ENCODE measurements around the gene TAS2R39. TPM values are rescaled to one million over a fixed set of nuclear protein-coding genes. Genes with fewer than 3 reads are reported as not detected.
"Not testable (repeated sequence)": the region's sequence is repeated elsewhere in the genome, so short reads cannot be mapped to it uniquely, and the experiment has no call there.

The TAS2R39 gene
- total and polyA plus RNA-seq, 2 experiments from 2014 or later, result not detected

DNA sequence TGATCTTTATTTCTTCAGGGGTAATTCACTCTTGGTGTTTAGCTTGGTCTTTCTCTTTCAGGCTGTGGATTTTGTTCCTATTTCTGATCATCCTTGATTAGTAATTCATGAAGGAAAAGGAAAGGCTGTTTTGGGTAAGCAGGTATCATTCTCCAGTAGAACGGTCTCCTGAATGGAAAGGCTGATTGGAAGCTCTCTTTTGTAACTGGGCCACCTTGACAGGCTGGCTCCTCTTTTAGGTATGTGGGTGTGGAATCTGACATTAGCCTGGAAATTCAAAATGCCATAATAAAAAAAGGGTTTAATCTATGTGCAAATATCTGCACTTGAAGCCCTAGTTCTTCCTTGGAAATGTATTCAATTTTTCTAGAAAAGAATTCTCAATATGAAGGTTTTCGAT, 18.9 kb downstream of the TAS2R39 start:
- no peaks in the 10 kb centered on the region for H3K9me2 ChIP-seq (ENCODE audit: insufficient read depth)
- no peak overlapping the region for H3K27ac ChIP-seq
- no peak for DNase-seq
- H3F3A ChIP-seq (ENCODE audit: insufficient read depth), result no peaks in the 10 kb centered on the region
- H3K4me1 ChIP-seq (ENCODE audit: insufficient read depth), result no peaks in the 10 kb centered on the region
- H3K27me3 ChIP-seq (replicated peaks; ENCODE audit: insufficient read depth), result peaks cover 10% of the 10 kb centered on the region
- no peaks in the 10 kb centered on the region for H4K20me1 ChIP-seq (ENCODE audit: insufficient read depth)
- no peaks in the 10 kb centered on the region for H3K79me2 ChIP-seq (ENCODE audit: insufficient read depth)
- 40 to 47% methylated on average over 2 of the region's 2 CpGs for WGBS, 2 experiments (ENCODE audit: low coverage in 1 of 2, low lambda C conversion rate in 2 of 2, missing lambda C conversion rate in 2 of 2)
- H3K9me3 ChIP-seq (ENCODE audit: low read depth), result no peaks in the 10 kb centered on the region
- no peak overlapping the region for H3K4me3 ChIP-seq
- TF ChIP-seq EZH2 (IDR thresholded peaks at IDR 0.05; ENCODE audit: insufficient read depth, poor library complexity, severe bottlenecking) (no peak), EZH2phosphoT487 (IDR thresholded peaks at IDR 0.05; ENCODE audit: insufficient read depth, low read depth) (no peak)
- in situ Hi-C loops (cut with MboI), result no loop called here
- no peak overlapping the region for H3K9ac ChIP-seq
- H3K4me2 ChIP-seq (ENCODE audit: unreplicated experiment), result no peak overlapping the region
- H2AFZ ChIP-seq, result no peak overlapping the region
- no peaks in the 10 kb centered on the region for H3K36me3 ChIP-seq (ENCODE audit: low read depth)

DNA sequence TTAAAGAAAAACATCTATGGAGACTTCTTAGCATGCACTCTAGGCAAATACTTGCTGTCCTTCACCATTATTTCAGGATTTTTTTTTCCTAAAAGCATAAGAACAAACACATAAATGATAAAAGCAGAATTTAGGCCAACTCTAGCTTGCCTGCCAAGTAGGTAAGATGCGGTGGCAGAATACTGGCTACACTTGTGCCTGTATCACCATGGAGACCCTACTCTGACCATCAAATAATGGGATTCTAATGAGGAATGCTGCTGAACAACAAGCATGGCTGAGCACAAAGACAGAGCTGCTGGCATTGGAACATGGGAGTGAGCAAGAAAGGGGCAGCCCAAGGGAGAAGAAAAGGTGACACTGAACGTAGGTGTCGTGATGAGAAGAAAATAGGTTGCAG, 20.2 kb downstream of the TAS2R39 start:
- H3K4me1 ChIP-seq (ENCODE audit: insufficient read depth), result no peaks in the 10 kb centered on the region
- H3K9me2 ChIP-seq (ENCODE audit: insufficient read depth), result no peaks in the 10 kb centered on the region
- 54 to 55% methylated on average over 3 of the region's 3 CpGs for WGBS, 2 experiments (ENCODE audit: low coverage in 1 of 2, low lambda C conversion rate in 2 of 2, missing lambda C conversion rate in 2 of 2)
- TF ChIP-seq EZH2phosphoT487 (IDR thresholded peaks at IDR 0.05; ENCODE audit: insufficient read depth, low read depth), result no peak
- in situ Hi-C loops (cut with MboI), result no loop called here
- no peak overlapping the region for H3K4me3 ChIP-seq
- peaks cover 13% of the 10 kb centered on the region for H3K27me3 ChIP-seq (replicated peaks; ENCODE audit: insufficient read depth)
- H3K27ac ChIP-seq, result no peak overlapping the region
- H2AFZ ChIP-seq, result no peak overlapping the region
- H3K79me2 ChIP-seq (ENCODE audit: insufficient read depth), result no peaks in the 10 kb centered on the region
- no peaks in the 10 kb centered on the region for H3K36me3 ChIP-seq (ENCODE audit: low read depth)
- no peaks in the 10 kb centered on the region for H3K9me3 ChIP-seq (ENCODE audit: low read depth)
- no peak for DNase-seq
- no peaks in the 10 kb centered on the region for H4K20me1 ChIP-seq (ENCODE audit: insufficient read depth)
- H3F3A ChIP-seq (ENCODE audit: insufficient read depth), result no peaks in the 10 kb centered on the region
- H3K4me2 ChIP-seq (ENCODE audit: unreplicated experiment), result no peak overlapping the region
- H3K9ac ChIP-seq, result no peak overlapping the region

DNA sequence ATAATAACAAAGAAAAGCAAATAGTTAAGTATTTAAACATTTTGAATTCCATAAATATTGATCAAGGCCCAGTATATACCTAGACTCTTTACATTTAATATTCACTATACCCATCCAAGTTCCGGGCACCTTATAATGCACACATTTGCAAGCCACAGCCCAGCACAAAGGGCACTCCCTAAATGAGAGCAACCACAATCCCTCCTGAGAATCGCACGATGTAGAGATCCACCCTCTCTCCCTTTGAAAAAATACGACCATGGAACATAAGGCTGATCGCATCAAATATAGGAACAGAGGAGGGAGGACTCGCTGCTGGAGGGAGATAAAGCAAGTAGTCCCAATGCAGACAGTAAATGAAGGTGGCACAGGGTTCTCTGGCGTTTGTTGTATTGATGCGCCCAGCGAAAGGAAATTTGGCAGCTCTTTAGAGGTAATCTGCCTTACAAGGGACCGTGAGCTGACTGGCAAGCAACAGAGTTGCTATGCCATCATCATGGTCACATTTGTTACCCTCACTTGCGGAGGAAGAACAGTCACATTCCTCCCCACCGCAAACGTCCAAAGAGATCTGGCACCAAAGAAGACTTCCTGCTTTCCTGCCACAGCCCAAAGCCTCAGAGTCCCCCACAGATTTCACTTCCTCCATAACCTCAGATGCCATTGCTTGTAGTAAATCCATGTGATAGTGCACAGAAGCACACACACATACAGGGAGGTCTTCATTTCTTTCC, 22.5 kb downstream of the TAS2R39 start:
- Histone ChIP-seq H3K9me2 (ENCODE audit: insufficient read depth) (no peaks in the 10 kb centered on the region), H2AFZ (no peak overlapping the region), H3K9ac (no peak overlapping the region), H3K36me3 (ENCODE audit: low read depth) (no peaks in the 10 kb centered on the region), H3K9me3 (ENCODE audit: low read depth) (no peaks in the 10 kb centered on the region), H3F3A (ENCODE audit: insufficient read depth) (no peaks in the 10 kb centered on the region), H4K20me1 (ENCODE audit: insufficient read depth) (no peaks in the 10 kb centered on the region), H3K27me3 (replicated peaks; ENCODE audit: insufficient read depth) (peaks cover 20% of the 10 kb centered on the region), H3K27ac (no peak overlapping the region), H3K4me3 (no peak overlapping the region), H3K4me2 (ENCODE audit: unreplicated experiment) (no peak overlapping the region), H3K79me2 (ENCODE audit: insufficient read depth) (no peaks in the 10 kb centered on the region), H3K4me1 (ENCODE audit: insufficient read depth) (no peaks in the 10 kb centered on the region)
- TF ChIP-seq EZH2 (IDR thresholded peaks at IDR 0.05; ENCODE audit: insufficient read depth, poor library complexity, severe bottlenecking) (no peak), EZH2phosphoT487 (IDR thresholded peaks at IDR 0.05; ENCODE audit: insufficient read depth, low read depth) (no peak)
- 50 to 56% methylated on average over 13 of the region's 13 CpGs for WGBS, 2 experiments (ENCODE audit: low coverage in 1 of 2, low lambda C conversion rate in 2 of 2, missing lambda C conversion rate in 2 of 2)
- in situ Hi-C loops (cut with MboI), result no loop called here
- no peak for DNase-seq

DNA sequence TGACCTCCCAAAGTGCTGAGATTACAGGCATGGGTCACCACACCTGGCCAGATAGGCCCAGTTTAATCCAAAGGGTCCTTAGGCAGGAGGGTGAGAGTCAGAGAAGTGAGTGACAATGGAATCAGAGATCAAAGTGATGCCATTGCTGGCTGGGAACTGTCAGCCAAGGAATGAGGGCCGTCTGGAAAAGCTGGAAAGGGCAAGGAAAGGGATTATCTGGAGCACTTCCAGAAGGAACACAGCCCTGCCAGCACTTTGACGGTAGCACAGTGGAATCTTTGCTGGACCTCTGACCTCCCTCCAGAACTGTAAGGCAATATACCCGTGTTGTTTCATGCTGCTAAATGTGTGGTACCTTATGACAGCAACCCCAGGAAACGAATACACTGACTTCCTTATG, 27.3 kb downstream of the TAS2R39 start:
- no peak for DNase-seq
- Histone ChIP-seq H2AFZ (no peak overlapping the region), H3K9ac (no peak overlapping the region), H3K27ac (no peak overlapping the region), H4K20me1 (ENCODE audit: insufficient read depth) (no peaks in the 10 kb centered on the region), H3K9me3 (ENCODE audit: low read depth) (no peaks in the 10 kb centered on the region), H3F3A (ENCODE audit: insufficient read depth) (0 out of 2 replicates have a peak, but pooled peaks cover under 1% of the 10 kb centered on the region), H3K36me3 (ENCODE audit: low read depth) (no peaks in the 10 kb centered on the region), H3K79me2 (ENCODE audit: insufficient read depth) (no peaks in the 10 kb centered on the region), H3K27me3 (replicated peaks; ENCODE audit: insufficient read depth) (peaks cover 10% of the 10 kb centered on the region), H3K4me2 (ENCODE audit: unreplicated experiment) (no peak overlapping the region), H3K4me1 (ENCODE audit: insufficient read depth) (peaks cover under 1% of the 10 kb centered on the region; the same call in 1 of the 2 replicates), H3K9me2 (ENCODE audit: insufficient read depth) (no peaks in the 10 kb centered on the region), H3K4me3 (no peak overlapping the region)
- 16 to 21% methylated on average over 4 of the region's 4 CpGs for WGBS, 2 experiments (ENCODE audit: low coverage in 1 of 2, low lambda C conversion rate in 2 of 2, missing lambda C conversion rate in 2 of 2)
- in situ Hi-C loops (cut with MboI), result loop anchor here (5.0 to 10.0 kb wide), 2 partner anchors 203 to 336 kb away; no protein-coding TSS in a partner anchor
- TF ChIP-seq EZH2phosphoT487 (IDR thresholded peaks at IDR 0.05; ENCODE audit: insufficient read depth, low read depth), result no peak
- TF ChIP-seq EZH2 (IDR thresholded peaks at IDR 0.05; ENCODE audit: insufficient read depth, poor library complexity, severe bottlenecking), result no peak

DNA sequence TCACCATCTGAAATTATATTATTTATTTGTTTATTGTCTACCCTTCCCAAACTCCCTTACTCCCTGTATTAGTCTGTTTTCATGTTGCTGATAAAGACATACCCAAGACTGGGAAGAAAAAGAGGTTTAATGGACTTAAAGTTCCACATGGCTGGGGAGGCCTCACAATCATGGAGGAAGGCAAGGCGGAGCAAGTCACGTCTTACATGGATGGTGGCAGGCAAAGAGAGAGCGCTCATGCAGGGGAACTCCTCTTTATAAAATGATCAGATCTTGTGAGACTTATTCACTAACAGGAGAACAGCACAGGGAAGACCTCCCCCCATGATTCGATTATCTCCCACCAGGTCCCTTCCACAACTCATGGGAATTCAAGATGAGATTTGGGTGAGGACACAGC, 30.3 kb downstream of the TAS2R39 start:
- H3K4me1 ChIP-seq (ENCODE audit: insufficient read depth); H3K79me2 ChIP-seq (ENCODE audit: insufficient read depth); H3K27me3 ChIP-seq (replicated peaks; ENCODE audit: insufficient read depth); DNase-seq; H2AFZ ChIP-seq; H3F3A ChIP-seq (ENCODE audit: insufficient read depth); H3K9me3 ChIP-seq (ENCODE audit: low read depth); H4K20me1 ChIP-seq (ENCODE audit: insufficient read depth); H3K4me3 ChIP-seq; H3K9me2 ChIP-seq (ENCODE audit: insufficient read depth); H3K36me3 ChIP-seq (ENCODE audit: low read depth); H3K27ac ChIP-seq; H3K9ac ChIP-seq; H3K4me2 ChIP-seq (ENCODE audit: unreplicated experiment): not testable (repeated sequence)
- in situ Hi-C loops (cut with MboI), result loop anchor here (5.0 to 10.0 kb wide), 2 partner anchors 206 to 339 kb away; no protein-coding TSS in a partner anchor
- 64 to 72% methylated on average over 4 of the region's 4 CpGs for WGBS, 2 experiments (ENCODE audit: low coverage in 1 of 2, low lambda C conversion rate in 2 of 2, missing lambda C conversion rate in 2 of 2)

Measured in GM23248 (cell line).